ENCODE data around the gene IL4I1.

DNA sequence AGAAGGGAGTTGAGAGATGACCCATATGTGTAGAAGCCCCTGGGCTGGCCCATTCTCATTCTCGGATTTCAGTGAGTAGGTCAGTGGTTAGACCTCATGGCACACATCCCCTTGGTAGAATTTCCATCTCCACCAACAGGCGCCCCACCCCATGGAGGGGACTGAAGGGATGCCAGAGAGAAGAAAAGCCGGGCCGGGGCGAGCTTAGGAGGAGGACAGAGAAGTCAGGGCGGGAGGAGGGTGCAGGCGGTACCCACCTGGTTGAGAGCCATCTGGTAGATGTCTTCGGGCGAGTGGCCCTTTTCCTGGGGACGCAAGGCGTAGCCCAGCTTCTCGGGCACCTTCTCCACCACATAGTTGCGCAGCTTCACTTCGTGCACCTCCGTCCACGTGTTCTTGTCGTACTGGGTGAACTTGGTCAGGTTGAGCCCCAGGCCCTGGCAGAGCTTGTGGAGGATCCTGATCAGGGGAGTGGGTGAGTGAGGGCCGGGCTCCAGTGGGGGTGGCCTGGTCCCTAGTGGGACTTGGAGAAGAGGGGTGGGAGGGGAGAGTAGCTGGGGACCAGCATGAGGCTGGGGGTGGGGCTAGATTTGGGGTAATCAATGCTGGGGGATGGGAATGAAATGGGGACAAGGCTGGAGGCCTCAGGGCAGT lies 2.5 kb downstream of the IL4I1 start:
- no peak for TF ChIP-seq SUZ12 (IDR thresholded peaks at IDR 0.05; ENCODE audit: extremely low read depth, insufficient read depth, insufficient read length)
- no peak for TF ChIP-seq YY1 (IDR thresholded peaks at IDR 0.05; ENCODE audit: insufficient read depth, insufficient read length)
- TF ChIP-seq ZNF274 (IDR thresholded peaks at IDR 0.05; ENCODE audit: low read depth, low read length), result no peak
